NCI-H128 (cell line): ENCODE measurements around the gene HNRNPL.
"Not testable (repeated sequence)": the region's sequence is repeated elsewhere in the genome, so short reads cannot be mapped to it uniquely, and the experiment has no call there.

Experiments
- DNase-seq: peaks from one replicate; lab custom pipeline; 2025; ENCODE audit not compliant: unreplicated experiment; lab: John Stamatoyannopoulos, UW

The HNRNPL gene

DNA sequence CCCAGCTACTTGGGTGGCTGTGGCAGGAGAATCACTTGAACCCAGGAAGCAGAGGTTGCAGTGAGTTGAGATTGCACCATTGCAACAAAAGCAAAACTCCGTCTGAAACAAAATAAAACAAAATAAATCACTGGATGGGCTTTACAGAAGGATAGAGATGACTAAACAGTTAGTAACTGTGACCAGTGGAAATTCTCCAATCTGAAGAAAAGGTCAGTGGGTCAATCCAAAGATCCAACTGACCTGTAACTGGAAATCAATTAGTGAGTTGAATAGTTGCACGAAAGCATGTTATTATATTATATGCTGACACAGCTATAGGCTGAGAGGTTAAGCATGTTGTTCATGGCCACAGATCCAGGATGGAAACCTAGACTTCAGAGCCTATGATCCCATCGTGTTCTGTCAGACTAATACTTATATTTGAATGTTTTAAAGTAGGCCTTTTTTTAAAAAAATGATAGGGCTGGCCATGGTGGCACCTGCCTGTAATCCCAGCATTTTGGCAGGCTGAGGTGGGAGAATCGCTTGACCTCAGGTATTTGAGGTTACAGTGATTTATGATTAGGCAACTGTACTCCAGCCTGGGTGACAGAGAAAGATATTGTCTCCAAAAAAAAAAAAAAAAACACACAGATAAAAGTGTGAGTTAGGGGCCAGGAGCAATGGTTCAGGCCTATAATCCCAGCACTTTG is 19.6 kb downstream of the HNRNPL start:
- DNase-seq: no peak

DNA sequence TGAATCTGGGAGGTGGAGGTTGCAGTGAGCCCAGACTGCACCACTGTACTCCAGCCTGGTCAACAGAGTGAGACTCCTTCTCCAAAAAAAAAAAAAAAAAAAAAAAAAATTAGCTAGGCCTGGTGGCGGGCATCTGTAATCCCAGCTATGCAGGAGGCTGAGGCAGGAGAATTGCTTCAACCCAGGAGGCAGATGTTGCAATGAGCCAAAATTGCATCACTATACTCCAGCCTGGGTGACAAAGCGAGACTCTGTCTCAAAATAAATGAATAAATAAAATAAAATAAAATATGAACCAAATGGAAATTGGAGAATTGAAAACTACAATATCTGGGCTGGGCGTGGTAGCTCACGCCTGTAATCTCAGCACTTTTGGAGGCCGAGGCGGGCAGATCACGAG is 20.6 kb downstream of the HNRNPL start:
- DNase-seq: not testable (repeated sequence)

DNA sequence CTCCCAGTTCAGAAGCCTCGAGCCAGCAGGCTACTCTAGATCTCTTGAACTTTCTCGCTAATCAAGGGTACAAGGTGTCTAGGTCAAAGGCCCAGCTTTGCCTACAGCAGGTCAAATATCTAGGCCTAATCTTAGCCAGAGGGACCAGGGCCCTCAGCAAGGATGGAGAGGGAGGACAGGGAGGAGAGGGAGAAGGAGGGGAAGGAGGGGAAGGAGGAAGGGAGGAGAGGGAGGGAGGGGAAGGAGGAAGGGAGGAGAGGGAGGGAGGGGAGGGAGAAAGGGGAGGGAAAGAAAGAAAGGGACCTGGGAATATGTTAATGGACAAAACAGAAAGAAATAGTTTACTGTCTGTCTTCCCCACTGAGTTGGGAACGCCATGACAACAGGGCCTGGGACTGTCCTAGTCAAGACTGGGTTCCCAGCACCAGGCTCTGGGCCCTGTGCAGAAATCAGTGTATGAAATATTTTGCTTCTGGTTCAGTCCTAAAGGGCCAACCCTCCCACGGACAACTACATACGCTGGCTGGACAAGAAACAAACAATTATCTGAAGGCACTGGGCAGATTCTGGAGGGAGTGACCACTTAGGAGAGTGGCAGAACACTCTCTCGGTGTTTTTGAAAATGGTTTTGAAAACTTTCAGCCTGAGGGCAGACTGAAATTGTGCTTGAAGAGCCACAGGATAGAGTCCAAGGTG is 22.8 kb downstream of the HNRNPL start:
- no peak for DNase-seq

DNA sequence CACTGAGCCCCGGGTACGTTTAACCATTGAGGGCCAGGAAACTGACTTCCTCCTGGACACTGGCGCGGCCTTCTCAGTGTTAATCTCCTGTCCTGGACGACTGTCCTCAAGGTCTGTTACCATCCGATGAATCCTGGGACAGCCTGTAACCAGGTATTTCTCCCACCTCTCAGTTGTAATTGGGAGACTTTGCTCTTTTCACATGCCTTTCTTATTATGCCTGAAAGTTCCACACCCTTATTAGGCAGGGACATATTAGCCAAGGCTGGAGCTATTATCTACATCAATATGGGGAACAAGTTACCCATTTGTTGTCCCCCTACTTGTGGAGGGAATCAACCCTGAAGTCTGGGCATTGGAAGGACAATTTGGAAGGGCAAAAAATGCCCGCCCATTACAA is 23.9 kb downstream of the HNRNPL start:
- not testable (repeated sequence) for DNase-seq

DNA sequence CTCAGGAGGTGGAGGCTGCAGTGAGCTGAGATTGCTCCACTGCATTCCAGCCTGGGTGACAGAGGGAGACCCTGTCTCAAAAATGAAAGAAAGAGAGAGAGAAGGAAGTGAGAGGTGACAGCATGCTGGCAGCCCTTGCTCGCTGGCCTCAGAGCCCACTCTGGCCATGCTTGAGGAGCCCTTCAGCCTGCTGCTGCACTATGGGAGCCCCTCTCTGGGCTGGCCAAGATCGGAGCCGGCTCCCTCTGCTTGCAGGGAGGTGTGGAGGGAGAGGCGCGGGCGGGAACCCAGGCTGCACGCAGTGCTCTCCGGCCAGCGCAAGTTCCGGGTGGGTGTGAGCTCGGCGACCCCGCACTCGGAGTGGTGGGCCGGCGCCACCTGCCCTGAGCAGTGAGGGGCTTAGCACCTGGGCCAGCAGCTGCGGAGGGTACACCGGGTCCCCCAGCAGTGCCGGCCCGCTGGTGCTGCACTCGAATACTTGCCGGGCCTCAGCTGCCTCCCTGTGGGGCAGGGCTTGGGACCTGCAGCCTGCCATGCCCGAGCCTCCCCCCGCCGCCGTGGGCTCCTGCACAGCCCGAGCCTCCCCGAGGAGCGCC is 28.5 kb downstream of the HNRNPL start:
- DNase-seq: not testable (repeated sequence)

DNA sequence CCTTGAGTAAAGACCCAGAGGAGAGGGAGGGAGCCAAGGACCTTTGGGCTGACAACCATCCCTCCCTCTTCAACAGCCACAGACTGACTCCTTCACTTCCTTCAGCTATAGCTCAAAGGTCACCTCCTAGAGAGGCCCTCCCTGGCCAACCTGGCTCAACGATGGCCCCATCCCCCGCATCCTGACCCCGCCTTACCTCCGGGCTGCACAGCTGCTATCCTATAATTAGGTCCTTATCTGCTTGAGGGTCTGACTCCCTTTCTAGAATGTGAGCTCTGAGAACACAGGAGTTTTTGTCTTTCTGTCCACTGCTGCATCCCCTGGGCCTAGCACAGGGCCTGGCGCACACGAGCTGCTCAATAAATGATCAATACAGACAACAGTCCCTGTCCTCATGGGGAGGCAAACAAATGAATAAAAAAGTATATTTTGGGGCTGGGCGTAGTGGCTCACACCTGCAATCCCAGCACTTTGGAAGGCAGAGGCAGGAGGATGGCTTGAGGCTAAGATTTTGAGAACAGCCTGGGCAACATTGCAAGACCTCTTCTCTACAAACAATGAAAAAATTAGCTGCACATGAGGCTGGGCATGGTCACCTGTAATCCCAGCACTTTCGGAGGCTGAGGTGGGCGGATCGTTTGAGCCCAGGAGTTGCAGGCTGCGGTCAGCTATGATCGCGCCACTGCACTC is 30.4 kb downstream of the HNRNPL start:
- DNase-seq: no peak

DNA sequence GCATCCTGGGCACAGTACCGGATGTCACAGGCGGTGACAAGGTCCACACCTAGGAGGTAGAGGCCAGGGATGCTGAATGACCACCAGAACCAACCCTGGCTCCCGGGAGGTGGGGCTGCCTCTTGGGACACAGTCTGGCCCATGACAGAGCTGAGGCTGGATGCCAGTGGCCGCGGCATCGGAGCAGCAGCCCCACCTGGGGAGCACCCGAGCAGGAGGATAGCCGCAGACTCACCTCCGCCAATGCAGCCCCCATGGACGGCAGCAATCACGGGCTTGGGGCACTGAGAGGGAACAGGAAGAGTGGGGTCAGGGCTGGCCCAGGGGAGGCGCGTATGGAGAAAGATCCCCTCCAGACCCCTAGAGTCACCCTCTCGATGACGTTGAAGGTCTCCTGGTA is 32.7 kb downstream of the HNRNPL start:
- DNase-seq: no peak

DNA sequence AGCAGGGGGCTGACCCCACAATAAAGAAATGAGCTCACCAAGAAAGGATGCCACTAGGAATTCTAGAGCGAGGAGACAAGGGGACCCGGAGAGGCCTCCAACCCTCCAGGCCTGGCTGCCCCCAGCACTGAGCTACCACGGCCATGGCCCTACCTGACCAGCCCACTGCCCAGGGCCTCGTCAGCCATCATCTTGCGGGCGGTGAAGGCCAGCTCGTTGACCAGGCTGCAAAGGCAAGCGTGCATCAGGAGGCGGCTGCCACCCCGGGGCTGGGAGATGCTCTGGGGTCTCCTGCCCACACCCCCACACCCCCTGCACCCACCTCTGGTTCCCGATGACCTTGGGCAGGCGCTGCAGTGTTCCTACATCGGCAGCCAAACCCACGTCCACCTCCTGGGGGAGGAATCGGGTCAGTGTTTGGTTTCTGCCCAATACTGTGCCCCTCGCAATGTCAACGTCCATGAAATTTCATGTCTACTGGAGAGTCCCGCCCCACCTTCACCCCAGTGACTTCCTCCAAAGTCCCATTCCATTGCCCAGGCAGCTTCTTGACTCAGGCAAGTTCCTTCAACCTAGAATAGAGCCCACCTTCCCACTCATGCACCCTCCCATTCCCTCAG is 33.5 kb downstream of the HNRNPL start:
- DNase-seq: no peak

DNA sequence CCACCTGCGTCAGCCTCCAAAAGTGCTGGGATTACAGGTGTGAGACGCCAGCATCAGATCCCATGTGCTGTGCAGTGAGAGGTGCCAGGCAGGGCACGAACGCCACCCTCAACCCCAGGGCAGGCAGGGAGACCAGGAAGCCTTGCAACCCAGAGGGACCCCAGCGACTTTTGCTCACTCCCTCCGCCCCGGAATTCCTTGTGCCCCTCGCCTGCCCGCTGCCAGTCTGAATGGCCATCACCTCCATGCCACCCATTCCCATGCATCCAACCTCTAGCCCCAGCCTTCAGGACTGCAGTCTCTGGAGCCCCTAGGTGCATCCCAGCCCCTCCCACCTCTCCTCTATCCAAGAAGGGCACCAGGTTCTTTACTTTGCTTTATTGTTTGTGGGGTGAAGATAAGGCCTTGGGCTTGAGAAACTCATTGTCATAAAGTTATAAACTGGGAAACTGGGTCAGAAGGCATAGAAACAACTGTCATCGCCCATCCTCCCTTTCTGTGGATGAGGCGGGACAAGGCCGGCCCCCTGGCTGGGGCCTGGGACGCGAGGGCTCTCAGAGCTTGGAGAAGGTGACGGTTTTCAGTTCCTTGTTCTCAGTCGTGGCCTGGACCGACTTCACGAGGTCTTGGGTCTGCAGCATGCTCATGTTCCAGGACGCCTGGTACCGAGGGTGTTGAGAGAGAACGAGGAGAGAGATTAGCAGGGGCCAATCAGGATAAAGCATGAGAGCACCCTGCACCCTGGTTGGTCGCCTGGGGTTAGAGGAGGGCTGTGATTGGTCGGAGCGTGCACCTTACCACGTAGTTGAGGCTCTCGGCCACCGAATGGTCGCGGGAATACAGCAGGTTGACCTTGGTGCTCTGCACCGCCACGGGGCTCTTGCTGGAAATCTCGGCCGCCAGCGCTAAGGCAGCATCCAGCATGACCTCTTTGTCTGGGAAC is 34.5 kb downstream of the HNRNPL start:
- no peak for DNase-seq

DNA sequence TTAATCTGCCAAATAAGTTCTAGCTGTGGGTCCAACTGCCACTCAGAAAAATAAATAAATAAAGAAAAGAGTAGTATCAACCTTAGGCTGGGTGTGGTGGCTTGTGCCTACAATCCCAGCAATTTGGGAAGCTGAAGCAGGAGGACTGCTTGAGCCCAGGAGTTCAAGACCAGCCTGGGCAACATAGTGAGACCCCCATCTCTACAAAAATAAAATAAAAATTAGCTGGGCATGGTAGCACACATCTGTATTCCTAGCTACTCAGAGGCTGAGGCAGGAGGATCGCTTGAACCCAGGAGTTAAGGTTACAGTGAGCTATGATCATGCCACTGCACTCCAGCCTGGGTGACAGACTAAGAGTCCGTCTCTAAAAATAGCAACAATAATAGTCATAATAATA is 35.9 kb downstream of the HNRNPL start:
- DNase-seq: not testable (repeated sequence)

DNA sequence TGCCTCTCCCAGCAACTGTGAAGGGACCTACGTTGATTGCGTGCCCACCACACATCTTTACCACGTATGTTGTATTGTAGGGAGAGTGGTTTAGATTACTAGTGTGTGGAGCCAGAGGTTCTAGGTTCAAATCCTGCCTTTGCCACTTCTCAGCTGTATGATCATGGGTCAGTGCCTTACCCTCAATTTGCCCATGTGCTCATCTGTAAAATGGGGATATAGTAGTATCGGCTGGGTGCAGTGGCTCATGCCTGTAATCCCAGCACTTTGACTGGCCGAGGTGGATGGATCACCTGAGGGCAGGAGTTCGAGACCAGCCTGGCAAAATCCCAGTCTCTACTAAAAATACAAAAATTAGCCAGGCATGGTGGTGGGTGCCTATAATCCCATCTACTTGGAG is 36.5 kb downstream of the HNRNPL start:
- DNase-seq: no peak

DNA sequence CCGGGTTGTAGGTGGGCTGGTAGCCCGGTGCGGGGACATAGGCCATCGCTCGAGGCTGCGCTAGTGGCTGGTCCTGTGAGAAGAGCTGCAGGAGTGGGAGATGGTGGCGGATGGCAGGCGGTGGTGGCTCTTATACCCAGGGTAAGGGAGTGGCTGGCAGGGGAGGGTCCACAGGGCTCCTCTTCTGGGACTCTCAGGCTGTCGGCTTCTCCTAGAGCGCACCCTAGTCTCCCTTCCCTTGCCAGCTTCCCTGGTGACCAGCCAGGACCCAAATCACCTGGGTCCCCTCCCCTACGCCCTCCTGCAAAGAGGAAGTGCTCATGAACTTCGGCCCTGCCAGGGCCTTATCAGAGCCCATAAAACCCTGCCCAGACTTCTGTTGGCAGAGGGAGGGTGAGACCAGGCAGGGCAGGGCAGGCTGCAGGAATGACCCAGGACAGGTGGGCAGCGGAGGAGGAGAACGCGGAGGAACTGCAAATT is 36.9 kb downstream of the HNRNPL start, which contains the start of gene LGALS4:
TSS of gene LGALS4 (minus strand) at position 105 of the 480 bp plus-strand sequence. CDS start at position 46, 59 bp downstream.
- no peak for DNase-seq

DNA sequence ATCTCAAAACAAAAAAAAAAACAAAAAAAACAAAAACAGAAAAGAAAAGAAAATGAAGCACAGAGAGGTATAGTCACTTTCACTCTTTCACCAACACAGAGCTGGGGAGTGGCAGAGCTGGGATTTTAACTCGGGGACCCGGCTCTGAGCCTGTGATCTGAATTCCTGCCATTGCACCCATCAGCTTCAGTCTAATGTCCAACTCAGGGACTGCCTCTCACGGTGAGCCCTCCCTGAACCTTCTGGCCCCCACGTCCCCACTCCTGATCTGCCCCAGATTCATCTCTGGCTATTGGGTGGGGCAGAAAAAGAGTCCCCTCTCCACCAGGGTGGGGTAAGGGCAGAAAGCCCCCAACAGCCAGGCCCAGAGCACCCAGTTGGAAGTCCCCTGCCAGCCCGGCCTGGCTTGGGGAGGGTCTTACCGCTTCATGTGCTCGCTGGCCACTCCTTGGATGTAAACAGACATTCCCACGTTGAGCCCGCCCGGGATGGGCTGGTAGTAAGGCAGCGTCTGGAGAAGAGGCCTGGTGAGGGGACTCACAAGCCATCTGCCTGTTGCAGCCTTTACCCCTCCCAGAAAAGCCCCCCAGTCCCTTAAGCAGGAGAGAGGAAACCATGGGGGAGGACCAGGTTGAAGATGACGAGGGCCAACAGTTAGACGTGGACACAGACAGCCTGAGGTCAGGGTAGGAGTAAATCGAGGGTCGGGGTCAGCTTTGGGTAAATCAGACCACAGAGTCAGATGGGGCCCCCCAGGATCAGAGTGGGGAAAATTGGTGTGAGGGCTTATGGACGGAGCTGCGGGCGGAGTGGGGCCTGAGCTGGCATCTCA is 37.6 kb downstream of the HNRNPL start:
- no peak for DNase-seq

DNA sequence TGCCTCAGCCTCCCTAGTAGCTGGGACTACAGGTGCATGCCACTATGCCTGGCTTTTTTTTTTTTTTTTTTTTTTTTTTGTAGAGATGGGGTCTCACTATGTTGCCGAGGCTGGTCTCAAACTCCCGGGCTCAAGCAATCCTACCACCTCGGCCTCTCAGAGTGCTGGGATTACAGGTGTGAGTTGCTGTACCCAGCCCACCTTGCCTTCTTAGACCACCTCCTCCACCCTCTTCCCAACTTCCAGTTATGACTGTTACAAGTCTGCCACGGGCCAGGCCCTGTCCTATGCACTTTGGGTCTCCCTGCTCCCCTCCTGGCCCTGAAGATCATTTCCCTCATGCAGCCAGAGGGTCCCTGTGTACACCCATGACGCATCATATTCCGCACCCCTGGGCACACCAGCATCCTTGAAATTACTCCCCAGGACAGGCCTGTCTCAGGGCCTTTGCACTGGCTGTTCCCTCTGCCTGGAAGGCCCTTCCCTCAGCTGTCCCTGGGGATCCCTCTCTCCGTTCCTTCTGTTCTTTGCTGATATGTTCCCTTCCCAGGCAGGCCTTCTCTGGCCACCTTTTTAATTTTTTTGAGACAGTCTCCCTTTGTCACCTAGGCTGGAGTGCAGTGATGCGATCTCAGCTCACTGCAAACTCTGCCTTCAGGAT is 40.1 kb downstream of the HNRNPL start:
- no peak for DNase-seq

DNA sequence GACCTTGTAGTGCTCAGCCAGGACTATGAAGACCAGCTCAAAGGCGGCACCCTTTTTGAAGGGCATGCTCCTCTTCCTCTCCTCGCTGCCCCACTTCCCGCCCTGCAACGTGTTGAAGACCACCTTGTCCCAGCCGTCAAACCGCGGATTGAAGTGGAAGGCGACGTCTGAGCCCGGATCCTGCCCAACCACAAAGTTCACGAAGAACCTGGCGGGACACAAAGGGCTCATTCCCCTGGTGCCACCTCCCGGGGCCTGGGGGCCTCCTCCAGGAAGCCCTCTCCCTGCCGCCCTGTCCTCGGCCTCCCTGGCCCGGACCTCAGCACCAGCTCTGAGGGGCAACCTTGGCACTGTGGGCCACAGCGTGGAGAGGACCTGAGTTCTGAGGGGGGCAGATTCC is 41.0 kb downstream of the HNRNPL start:
- DNase-seq: no peak

DNA sequence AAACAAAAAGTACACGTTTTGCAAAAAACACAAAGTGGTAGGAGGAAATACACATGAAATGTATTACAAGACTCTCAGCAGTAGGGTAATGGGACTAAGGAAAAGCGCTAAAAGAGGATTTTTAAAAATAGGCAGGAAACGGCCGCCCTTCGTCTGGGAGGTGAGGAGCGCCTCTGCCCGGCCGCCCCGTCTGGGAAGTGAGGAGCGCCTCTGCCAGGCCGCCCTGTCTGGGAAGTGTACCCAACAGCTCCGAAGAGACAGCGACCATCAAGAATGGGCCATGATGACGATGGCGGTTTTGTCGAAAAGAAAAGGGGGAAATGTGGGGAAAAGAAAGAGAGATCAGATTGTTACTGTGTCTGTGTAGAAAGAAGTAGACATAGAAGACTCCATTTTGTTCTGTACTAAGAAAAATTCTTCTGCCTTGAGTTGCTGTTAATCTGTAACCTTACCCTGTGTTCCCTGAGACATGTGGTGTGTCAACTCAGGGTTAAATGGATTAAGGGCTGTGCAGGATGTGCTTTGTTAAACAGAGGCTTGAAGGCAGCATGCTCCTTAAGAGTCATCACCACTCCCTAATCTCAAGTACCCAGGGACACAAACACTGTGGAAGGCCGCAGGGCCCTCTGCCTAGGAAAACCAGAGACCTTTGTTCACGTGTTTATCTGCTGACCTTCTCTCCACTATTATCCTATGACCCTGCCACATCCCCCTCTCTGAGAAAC is 42.2 kb downstream of the HNRNPL start:
- not testable (repeated sequence) for DNase-seq

DNA sequence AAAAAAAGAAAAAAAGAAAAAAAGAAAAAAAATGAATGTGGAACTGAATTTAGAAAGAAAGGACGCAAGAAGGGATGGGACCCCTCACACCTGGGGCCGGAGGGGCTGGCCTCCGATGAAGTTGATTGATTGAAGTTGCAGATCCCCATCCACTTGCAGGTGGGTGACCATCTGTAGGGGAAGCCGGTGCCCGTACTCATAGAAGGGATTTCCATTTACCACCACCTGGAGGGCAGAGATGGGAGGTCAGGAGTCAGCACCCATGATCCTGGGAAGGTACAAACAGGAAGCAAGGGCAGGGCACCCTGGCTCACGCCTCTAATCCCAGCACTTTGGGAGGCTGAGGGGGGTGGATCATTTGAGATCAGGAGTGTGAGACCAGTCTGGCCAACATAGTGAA is 43.4 kb downstream of the HNRNPL start:
- DNase-seq: no peak

DNA sequence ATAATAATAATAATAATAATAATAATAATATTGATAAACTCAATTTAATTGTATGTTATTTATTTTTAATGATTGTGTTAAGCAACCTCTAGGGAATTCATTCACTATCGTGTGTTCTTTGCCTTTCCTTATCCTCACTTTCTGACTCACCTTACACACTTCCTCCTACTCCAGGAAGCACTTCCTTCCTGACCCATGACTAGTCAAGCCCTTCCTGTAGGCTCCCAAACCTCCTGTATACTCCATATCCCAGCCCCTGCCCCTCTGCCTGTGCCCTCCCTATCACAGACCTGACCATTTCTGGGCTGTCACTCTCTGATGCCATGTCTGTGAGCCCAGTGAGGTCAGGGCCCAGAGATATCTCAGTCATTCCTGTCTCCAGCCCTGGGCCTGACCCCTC is 44.6 kb downstream of the HNRNPL start:
- no peak for DNase-seq
